GM18861 (cell line): ENCODE measurements around the gene CCT5.

Experiments
- ATAC-seq: cut with Tn5 transposase; IDR thresholded peaks from one replicate; pipeline ENCODE4 v1.9.1; 2021; ENCODE audit not compliant: unreplicated experiment

CCT5 gene

DNA sequence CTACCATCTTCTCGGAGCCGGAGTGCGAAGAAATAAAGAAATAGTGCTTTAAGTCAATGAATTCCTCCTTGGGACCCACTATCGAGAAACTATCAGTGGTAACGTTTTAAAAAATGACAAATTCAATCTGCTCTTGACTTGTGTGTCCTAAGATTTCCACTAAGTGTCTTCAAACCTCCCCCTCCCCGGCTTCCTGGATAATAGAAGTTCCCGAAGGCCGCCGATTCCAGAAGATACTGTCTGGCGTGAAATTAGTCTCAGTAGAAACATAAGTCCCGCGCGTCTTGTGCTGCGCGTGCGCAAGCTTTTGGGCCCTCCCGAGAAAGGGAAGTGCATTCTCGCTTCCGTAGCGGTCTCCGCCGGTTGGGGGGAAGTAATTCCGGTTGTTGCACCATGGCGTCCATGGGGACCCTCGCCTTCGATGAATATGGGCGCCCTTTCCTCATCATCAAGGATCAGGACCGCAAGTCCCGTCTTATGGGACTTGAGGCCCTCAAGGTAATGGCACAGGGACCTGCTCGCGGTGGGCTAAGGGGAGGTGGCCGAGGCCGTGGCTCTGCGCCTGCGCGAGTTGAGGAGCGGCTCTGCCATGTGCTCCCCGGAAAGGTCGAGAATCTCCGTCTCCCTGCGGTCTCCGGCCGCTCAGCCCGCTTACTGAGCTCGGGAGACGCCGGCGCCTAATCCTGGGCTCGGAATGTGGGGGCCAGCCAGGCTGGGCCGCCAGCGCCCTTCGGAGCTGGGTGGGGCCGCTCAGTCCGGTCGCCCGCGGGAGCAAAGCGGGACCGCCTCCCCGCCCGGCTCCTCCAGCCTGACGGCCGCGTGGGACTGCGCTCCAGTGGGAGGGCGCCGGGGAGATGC is at the start of gene CCT5:
CCT5 (plus strand) TSS at position 333 of the 858 bp plus-strand sequence; CDS start at position 394, 61 bp downstream.
- ATAC-seq = peak; percentile 74

DNA sequence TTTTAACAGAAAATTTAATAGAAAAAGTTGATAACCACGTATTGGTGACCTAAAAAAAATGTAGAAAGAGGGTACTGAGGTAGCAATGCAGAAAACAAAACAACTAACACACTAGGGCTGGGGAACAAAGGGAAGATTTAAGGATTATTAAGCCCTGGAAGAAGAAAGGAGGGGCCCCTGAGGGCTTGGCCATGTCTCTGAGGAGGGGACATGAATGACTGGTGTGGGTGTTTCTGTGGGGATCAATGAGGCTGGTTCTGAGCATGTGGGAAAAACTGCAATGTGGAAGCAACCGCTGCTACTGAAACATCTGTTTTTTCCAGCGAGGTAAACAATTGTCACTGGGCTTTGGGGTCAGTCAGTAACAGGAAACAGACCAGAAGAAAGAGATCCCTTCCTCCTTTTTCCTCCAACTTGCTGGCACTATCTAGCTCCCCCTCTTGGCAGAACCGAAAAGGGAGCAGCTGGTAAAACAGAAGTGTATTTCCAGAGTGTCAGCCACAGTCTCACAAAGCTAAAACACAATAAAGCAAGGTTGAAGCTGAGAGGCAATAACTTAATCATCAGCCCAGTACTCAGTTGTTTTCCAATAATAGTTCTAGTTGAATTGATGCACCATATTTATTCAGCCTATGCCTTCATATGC is 48.7 kb upstream of the CCT5 start:
- no peak for ATAC-seq

DNA sequence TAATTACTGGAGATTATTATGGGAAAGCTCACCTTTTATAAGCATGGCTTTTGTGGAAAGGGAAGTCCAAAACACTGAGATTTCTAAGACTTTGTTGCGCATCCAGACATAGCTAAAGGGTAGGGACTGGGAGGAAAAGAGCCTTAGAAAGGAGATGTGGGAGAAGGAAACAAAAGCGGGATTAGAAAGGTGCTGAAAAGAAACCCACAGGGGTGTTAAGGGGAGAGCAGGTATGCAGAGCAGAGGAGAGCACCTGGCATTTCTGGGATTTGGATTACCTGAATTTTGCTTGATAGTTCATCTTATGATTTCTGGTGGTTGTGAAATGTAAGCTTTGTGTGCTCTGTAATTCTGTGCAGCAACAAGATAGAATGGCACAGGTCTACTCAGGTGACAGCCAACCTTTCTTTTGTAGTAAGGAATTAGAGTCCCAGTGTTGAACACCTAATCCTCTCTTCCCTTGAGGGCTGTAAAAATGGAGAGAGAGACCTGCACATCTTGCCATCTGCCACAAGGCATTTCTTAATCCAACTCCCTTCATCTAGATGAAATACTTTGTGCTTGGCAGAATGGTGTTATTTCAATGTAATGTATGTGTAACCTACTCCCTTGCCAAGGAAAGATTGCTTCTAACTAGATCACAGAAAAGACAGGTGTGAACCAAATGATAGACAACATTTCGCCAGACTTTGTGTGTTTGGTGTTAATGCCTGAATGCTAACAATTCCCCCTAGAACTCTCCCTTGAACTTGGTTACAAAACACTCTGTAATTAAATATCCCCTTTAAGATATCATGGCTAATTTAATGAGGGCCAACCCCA is 47.8 kb upstream of the CCT5 start:
- no peak for ATAC-seq

DNA sequence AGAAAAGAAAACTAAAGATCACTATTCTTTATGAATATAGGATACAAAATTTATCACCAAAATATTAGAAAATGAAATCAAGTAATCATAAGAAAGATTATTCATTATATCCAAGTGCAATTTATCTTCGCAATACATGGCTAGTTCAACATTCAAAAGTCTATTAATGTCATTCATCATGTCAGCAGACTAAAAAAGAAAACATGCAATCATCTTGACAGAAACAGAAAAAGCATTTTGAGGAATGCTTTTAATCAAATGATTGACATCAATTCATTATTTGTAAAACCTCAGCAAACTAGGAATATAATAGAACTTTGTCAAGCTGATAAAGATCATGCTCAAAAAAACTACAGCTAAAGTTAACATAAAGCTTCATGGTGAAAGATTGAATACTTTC is 41.1 kb upstream of the CCT5 start:
- no peak for ATAC-seq

DNA sequence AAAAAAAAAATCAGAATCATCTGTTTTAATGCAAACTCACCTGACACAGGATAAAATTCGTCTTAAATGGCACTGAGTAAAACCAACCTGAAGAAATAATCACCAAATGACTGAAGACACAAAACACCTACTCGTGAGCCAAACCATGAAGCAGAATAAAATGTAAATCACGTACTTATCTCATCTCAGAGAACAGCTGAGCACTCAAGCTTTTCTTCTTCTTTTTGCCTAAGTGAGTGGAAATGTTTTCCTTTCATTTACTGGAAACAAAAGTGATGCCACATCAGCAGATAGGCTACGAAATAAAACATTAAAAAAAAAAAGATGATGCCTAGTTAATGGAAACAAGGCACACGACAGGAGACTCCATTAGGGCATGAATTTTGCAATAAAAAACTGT is 36.8 kb upstream of the CCT5 start:
- ATAC-seq = no peak

DNA sequence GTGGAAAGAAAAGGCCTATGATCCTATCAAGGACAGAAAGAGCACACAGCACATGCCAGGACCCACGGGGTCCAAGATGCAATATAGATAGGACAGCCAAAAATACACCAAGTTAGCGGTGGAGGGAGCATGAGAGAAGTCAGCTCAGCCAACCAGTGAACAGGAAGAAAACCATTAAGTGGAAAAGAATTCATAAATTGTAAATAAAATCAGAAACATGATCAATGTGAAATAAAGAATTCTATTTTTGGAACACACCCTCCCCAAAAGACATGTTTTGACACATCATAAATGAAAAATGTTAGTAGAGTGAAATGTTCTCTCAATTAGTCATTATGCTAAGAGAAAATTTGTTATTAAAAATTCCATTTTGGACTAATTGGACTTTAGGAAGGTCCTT is 36.0 kb upstream of the CCT5 start:
- no peak for ATAC-seq

DNA sequence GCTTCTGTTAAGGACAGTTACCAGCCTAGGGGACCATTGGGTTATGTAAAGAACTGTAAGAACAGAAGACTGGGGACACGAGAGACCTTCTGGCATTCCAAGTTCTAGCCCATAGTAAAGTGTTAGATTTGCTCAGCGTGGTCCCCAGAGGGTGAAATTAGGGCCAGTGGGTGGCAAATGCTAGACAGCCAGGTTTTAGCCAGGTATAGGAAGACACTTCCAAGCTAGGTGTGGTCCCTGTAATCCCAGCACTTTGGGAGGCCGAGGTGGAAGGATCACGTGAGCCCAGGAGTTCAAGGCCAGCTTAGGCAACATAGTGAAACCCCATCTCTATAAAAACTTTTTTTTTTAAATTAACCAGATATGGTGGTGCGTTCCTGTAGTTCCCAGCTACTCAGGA is 34.7 kb upstream of the CCT5 start:
- no peak for ATAC-seq

DNA sequence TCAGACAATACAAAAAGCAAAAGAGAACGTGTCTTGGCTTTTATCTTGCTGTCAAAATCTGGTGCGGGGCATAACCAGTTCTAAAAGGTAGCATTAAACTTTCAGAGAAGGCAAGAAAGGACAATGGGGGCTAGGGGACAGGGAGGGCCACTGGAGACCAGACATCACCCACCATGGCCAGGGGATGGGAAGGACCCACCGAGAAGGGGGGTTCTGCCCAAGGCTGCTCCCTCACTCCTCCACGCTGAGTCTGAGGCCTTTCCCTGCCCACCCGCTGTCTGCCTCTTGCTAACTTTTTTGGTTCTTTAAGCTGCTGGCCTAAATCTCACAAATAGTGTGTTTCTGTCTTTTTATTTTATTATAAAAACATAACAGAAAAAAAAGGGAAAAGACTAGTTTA is 34.0 kb upstream of the CCT5 start:
- ATAC-seq = no peak

DNA sequence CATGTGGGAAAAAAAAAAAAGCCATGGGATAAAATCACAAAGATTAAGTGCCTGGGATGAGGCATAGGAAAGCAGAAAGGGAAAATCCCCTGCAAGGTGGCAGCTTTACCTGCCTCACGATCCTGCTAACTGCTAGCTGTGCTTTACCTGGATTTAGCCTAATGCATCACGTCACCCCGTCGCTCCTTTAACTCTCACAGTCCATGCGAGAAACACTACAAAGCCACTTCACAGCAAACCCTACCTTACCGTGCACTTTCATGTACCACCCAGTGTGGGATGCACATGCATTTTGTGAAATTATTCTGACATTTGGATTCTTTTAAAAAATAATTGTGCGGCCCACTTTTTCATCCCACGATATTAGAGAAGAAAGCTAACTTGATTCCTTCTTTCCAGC is 31.4 kb upstream of the CCT5 start:
- no peak for ATAC-seq

DNA sequence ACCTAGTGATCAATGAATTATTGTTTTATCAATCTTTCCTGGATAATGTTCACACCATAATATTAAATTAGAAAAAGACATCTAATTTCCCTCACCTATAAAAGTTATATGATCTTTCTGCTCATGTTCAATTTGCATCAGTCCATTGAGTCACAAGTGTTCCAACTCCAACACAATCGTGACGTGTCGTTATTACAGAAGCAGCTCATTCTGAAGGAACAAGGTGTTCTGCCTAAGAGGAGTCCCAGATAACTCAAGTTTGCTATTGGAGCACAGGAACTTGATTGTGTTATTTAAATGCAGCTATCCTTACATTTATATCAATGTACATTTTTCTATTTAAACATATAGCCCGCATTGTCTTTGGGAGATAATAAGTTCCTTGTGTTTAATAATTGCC is 31.0 kb upstream of the CCT5 start:
- ATAC-seq = no peak

DNA sequence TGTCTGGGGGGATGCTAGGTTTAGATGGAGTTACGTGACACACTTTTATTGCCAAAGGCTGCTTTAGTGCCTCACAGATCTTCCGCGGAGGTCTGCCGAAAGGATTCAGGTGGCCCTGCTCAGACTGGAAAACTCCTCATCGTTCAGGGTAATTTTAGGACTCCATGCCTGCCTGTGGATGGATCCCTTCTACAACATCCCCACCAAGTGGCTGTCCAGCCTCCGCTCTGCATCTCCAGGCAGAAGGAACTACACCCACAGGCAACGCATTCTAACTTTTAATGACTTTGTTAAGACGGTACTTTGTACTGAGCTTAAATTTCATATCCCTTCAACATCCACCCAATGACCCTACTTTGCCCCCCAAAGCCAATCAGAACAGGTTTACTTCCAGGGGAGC is 29.8 kb upstream of the CCT5 start:
- no peak for ATAC-seq

DNA sequence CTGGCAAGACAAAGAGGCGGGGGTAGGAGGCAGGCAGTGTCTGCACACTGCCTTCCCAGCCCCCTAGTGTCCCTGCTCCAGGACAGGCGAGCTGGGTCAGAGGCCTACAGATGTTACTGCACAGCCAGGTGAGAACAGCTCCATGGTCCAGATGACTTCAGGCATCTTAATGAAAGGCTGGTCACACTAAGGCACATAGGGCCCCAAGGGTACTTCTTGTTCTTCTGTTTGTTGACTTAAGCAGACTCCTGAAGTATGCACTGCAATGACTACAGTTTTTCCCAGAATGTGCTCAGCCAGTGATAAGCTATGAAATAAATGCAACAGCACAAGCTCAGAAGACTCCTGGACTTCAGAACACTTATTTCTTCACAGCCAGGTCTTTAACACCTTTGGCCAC is 27.8 kb upstream of the CCT5 start:
- no peak for ATAC-seq

DNA sequence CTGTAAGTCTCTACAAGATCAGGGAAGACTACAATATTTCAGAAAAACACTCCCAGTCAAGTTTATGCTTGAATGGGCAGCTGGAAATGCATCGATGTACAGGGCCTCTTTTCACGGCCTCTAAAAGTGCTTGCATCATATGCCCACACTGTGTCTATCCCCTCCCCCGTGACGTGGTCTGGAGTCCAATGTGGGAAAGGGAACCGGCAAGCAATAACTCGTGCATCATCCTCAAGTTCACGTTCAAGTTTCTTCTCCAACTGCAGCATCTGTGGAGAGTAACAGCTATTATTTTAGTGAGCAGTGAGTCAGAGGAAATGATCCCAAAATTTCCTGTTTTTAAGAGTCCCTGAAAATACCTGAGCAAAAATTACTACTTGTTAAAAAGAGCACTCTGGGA is 22.7 kb upstream of the CCT5 start:
- ATAC-seq = no peak

DNA sequence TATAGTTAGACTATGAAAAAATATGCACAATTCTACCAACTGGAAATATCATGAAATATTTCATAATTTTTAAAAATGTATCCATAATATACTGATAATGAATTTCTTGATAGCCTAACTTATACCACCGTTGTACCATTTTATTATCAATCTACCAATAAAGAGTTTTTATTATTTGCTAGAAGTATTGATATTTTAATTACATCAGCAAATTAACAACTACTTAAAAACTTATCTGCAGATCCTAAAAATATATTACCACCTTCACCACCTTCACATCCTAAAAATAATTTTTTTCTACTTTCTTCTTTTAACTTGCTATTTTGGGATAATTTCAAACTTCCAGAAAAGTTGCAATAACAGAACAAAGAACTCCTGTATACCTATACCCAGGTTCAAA is 21.8 kb upstream of the CCT5 start:
- no peak for ATAC-seq

DNA sequence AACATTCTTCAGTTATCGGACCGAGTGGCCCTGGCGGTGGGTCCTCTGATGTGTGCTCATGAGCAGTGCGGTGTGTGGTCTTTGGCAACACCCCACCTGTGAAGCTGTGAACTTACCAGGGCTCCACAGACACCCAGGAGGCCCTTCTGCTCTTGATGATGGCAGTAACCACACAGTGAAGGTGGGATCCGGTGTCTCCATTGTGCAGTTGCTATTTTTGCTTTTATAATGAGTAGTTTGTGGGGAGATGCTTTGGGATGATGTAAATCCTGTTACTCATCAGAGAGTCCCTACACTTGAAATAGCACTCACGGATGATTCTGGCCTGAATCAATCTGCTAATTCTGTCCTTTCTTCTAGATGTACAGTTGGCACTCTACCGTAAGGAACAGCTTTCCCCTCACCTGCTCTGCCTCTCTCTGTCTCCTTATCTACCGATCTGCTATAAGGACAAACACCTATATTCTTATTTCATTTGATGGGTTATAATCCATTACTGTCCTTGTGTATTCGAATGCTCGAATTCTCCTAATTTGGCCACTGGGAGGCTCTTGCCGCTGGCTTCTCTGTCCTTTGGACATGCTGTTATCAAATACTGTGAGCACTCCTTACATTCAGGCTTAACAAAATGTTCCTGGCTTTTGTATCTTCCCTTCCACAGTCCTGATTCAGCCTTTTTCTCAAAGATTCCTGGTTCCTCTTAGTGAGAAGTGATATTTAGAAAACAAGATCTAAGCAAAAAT is 20.6 kb upstream of the CCT5 start:
- no peak for ATAC-seq

DNA sequence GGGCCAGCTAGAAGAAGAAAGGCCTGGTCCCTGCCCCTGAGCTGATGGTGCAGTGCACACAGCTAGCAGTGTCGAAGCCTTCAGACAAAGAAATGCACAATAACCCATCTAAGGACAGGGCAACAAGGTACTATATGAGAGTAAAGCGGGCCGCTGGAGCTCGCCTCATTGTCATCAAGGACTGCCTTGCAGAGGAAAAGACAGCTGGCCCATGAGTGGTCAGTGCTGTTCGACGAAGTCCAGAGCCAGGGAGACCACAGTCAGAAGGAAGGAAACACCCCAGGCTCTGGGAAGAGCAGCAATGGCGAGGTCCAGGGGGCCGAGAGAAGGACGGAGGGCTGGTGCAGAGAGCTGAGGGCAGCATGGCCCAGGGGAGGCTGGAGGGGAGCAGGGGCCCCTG is 17.7 kb upstream of the CCT5 start:
- no peak for ATAC-seq

DNA sequence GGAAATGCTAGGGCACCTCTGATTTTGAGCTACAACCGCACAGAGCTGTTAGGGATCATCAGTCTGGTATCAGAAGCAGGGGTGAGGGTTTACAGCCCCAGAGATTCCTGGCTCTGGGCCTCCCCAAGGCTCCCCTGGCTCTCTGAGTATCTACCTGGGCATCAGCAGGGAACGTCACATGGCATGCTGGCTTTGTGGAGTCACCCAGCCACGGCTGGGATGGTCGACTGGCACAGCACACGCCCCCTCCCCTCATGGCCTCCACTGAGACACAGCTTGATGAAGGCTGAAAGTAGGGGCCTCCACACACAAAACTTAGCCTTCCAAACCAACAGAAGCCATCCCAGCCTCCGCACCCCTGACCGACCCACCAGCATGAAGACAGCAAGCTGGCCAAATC is 17.1 kb upstream of the CCT5 start:
- ATAC-seq = no peak

DNA sequence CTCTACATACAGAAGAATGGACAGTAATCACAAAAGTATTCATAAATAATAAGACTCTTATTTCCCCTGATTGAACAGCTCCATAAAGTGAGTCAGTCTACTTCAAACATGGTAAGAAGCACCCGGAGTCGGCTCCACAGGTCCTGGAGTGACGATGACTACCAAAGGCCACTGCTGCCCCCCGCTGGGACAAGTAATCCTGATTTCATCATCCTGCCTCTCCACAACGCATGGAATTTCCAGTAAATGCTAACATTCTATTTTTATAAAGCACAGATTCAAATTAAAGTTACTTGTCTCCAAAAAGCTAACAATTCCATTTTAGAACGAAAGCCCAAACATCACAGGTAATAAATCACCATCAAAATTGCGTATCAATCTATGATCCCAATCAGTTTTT is 16.6 kb upstream of the CCT5 start:
- ATAC-seq = no peak

DNA sequence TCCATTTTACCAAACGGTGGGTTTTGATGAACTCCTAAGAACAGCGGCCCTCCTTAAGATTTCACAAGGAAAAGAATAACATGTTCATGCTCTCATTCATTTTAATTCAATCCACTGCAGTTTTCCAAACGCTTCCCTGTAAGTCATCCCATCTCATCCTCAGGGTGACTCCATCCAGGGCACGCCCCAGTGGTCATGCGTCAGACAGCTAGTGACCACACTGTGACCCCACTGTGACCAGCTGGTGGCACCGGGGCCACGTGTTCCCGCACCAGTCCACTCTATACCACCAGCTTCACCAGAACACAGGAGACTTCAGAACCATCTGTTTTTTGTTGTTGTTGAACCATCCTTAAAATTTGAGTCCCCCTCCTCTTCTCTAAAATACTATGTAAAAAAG is 14.7 kb upstream of the CCT5 start:
- ATAC-seq = no peak

DNA sequence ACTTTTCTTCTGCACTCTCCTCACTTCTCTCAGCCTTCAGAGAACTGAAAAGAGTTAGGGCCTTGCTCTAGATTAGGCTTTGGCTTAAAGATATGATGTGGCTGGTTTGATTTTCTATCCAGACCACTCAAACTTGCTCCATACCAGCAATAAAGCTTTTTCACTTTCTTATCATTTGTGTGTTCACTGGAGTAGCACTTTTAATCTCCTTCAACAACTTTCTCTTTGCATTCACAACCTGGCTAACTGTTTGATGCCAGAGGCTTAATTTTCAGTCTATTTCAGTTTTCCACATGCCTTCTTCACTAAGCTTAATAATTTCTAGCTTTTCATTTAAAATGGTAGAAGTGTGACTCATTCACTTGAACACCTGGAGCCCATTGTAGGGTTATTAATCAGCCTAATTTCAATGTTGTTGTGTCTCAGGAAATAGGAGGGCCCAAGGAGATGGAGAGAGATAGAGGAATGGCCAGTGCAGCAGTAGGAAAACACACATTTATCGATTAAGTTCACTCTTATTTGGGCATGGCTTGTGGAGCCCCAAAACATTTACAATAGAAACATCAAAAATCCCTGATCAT is 6.3 kb upstream of the CCT5 start:
- ATAC-seq = no peak
